Suprapubic skin (tissue), 4 donors: Measurements from ENCODE around the gene PAXX. TPM values are rescaled to one million over a fixed set of nuclear protein-coding genes. Genes with fewer than 3 reads are reported as not detected.

Experiments
- DNase-seq, 2 donors: peaks; one replicate each; pipeline ENCODE4 v3.0.0-alpha.2; 2019; ENCODE audit warnings: low spot score in 2 of 2
- H3K27ac ChIP-seq: fragments of 200-600 bp; sonication (generic); one replicate; pipeline ENCODE4 v1.5.1; 2019
- H3K27me3 ChIP-seq: fragments of 200-600 bp; sonication (generic); one replicate; pipeline ENCODE4 v1.5.1; 2019
- H3K36me3 ChIP-seq: fragments of 200-600 bp; sonication (generic); one replicate; pipeline ENCODE4 v1.5.1; 2019
- H3K4me1 ChIP-seq: fragments of 200-600 bp; sonication (generic); one replicate; pipeline ENCODE4 v1.5.1; 2019
- H3K4me3 ChIP-seq: fragments of 200-600 bp; sonication (generic); one replicate; pipeline ENCODE4 v1.5.1; 2019; ENCODE audit warnings: mild to moderate bottlenecking
- H3K9me3 ChIP-seq: fragments of 200-600 bp; sonication (generic); one replicate; pipeline ENCODE4 v1.5.1; 2019
- EP300 ChIP-seq: sonication (generic); formaldehyde crosslinking; IDR thresholded peaks from one replicate; pipeline ENCODE4 v1.6.1; 2017; ENCODE audit warnings: antibody characterized with exemption
- POLR2A ChIP-seq, 2 donors: fragments of 450-650 bp; IDR thresholded peaks; one replicate each; pipeline ENCODE4 v1.6.1; 2017; ENCODE audit warnings: antibody characterized with exemption in 2 of 2, mild to moderate bottlenecking in 2 of 2, moderate library complexity in 2 of 2
- POLR2AphosphoS5 ChIP-seq, 3 donors: sonication (generic); formaldehyde crosslinking; IDR thresholded peaks; one replicate each; pipeline ENCODE4 v1.6.1; 2017; ENCODE audit warnings: antibody characterized with exemption in 3 of 3
- WGBS: methylation state at CpG from one replicate; pipeline ENCODE4 v1.1.5; 2018; 5-methylcytosine and 5-hydroxymethylcytosine counted together
- total RNA-seq, 4 donors: library from RNA; depleted of rRNA; stranded (reverse); fragments of >200 nt; gene quantifications; one replicate each; pipeline ENCODE4 v1.1.0, GENCODE V29; 2016
- TF ChIP-seq, protein P1 (sequence below), 2 donors: fragments of 200-600 bp in 1 of 2; fragments of 450-650 bp in 1 of 2; sonication (generic) in 1 of 2; IDR thresholded peaks; one replicate each; pipeline ENCODE4 v1.5.1; 2016 to 2019; ENCODE audit warnings: antibody characterized with exemption in 2 of 2, mild to moderate bottlenecking in 1 of 2, moderate library complexity in 1 of 2

The PAXX gene
- total RNA-seq, 4 donors from 2014 or later = 43.2 to 68.6 (median 61.5) TPM

DNA sequence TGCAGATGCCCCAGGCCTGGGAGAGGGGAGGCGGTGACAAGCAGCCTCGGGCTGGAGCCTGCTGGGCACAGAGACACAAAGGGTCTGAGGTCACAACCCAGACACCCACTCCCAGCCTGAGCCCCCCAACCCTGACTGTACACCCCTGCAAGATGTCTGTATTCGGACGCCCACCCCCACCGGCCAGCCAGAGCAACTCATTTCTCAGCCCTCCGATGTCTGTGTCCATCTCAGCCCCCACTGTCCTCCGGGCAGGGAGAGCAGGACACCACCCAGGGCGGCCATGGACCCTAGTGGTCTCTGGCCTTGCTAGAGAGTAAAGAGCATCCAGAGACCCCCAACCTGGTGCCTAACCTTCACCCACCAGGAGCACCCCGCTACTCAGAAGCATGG is 36.3 kb upstream of the PAXX start:
- Histone ChIP-seq H3K4me3 (no peak overlapping the region), H3K36me3 (no peaks in the 10 kb centered on the region), H3K27ac (no peak overlapping the region), H3K9me3 (no peaks in the 10 kb centered on the region), H3K4me1 (peaks cover 16% of the 10 kb centered on the region), H3K27me3 (no peaks in the 10 kb centered on the region)
- WGBS = 83% methylated on average over 4 of the region's 9 CpGs
- DNase-seq = no peak
- TF ChIP-seq, protein P1, sequence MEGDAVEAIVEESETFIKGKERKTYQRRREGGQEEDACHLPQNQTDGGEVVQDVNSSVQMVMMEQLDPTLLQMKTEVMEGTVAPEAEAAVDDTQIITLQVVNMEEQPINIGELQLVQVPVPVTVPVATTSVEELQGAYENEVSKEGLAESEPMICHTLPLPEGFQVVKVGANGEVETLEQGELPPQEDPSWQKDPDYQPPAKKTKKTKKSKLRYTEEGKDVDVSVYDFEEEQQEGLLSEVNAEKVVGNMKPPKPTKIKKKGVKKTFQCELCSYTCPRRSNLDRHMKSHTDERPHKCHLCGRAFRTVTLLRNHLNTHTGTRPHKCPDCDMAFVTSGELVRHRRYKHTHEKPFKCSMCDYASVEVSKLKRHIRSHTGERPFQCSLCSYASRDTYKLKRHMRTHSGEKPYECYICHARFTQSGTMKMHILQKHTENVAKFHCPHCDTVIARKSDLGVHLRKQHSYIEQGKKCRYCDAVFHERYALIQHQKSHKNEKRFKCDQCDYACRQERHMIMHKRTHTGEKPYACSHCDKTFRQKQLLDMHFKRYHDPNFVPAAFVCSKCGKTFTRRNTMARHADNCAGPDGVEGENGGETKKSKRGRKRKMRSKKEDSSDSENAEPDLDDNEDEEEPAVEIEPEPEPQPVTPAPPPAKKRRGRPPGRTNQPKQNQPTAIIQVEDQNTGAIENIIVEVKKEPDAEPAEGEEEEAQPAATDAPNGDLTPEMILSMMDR (IDR thresholded peaks at IDR 0.05) = no peak
- TF ChIP-seq POLR2A (IDR thresholded peaks at IDR 0.05) (no peak), POLR2AphosphoS5 (IDR thresholded peaks at IDR 0.05) (no peak), EP300 (no peak)

DNA sequence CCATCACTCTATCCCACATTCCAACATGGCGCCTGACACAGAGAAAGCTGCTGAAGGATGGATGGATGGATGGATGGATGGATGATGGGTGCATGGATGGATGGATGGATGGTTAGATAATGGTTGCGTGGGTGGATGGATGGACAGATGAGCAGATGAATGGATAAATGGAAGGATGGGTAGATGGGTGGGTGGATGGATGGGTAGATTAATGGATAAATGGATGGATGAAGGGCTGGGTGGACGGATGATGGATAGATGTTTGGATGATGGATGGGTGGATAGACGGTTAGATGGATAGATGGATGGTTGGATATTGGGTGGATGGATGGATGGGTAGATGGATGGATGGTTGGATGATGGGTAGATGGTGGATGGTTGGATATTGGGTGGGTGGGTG is 35.6 kb upstream of the PAXX start:
- H3K27ac ChIP-seq = no peak overlapping the region

DNA sequence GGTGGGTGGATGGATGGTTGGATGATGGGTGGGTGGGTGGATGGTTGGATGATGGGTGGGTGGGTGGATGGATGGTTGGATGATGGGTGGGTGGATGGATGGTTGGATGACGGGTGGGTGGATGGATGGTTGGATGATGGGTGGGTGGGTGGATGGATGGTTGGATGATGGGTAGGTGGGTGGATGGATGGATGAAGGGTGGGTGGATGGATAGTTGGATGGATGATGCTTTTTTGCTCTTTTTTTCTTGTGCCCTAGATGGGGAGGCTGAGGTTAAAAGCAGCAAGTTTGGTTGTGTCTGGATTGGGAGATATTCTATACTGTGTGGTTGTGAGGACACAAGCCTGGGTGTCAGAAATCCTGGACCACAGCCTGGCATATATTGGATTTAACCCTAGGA is 34.8 kb upstream of the PAXX start:
- Histone ChIP-seq H3K27me3 (no peaks in the 10 kb centered on the region), H3K27ac (no peak overlapping the region), H3K36me3 (no peaks in the 10 kb centered on the region), H3K4me1 (peaks cover 23% of the 10 kb centered on the region), H3K9me3 (no peaks in the 10 kb centered on the region), H3K4me3 (no peak overlapping the region)
- no peak for DNase-seq
- TF ChIP-seq EP300 (no peak), POLR2AphosphoS5 (IDR thresholded peaks at IDR 0.05) (no peak), POLR2A (IDR thresholded peaks at IDR 0.05) (no peak)
- TF ChIP-seq, protein P1 (IDR thresholded peaks at IDR 0.05) = no peak
- 90% methylated on average over 1 of the region's 1 CpG for WGBS

More for the DNA sequence above, 35.6 kb upstream of the PAXX start:
- H3K36me3 ChIP-seq = no peaks in the 10 kb centered on the region
- no peaks in the 10 kb centered on the region for H3K27me3 ChIP-seq
- H3K9me3 ChIP-seq = no peaks in the 10 kb centered on the region
- H3K4me1 ChIP-seq = peaks cover 22% of the 10 kb centered on the region
- WGBS = 97% methylated on average over 4 of the region's 4 CpGs
- no peak for DNase-seq
- H3K4me3 ChIP-seq = no peak overlapping the region
- TF ChIP-seq, protein P1 (IDR thresholded peaks at IDR 0.05) = no peak
- no peak for TF ChIP-seq POLR2AphosphoS5 (IDR thresholded peaks at IDR 0.05)
- no peak for TF ChIP-seq EP300
- no peak for TF ChIP-seq POLR2A (IDR thresholded peaks at IDR 0.05)

DNA sequence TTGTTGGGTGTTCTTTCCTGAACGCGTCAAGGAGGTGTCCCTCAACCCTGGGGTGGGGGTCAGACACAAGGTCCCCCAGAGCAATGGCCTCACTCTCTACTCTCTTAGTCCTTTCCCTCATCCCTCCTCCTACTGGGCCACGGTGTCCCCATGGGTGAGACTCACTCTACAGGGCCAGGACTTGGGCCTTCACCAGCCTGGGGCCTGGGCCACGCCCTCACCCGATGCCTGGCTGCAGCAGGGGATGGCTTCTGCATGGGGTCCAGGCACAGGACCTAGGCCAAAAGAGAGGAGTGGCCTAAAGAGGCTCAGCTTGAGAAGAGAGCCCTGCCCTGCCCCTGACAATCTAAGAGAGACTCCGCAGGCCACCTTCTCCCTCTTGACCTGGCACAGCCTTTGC is 34.3 kb upstream of the PAXX start:
- no peaks in the 10 kb centered on the region for H3K27me3 ChIP-seq
- no peak for TF ChIP-seq POLR2AphosphoS5 (IDR thresholded peaks at IDR 0.05)
- no peak for TF ChIP-seq POLR2A (IDR thresholded peaks at IDR 0.05)
- no peak for TF ChIP-seq EP300
- TF ChIP-seq, protein P1 (IDR thresholded peaks at IDR 0.05) = no peak
- no peak overlapping the region for H3K4me3 ChIP-seq
- H3K9me3 ChIP-seq = no peaks in the 10 kb centered on the region
- no peak overlapping the region for H3K27ac ChIP-seq
- no peaks in the 10 kb centered on the region for H3K36me3 ChIP-seq
- peaks cover 20% of the 10 kb centered on the region for H3K4me1 ChIP-seq
- no peak for DNase-seq
- WGBS = 89% methylated on average over 5 of the region's 6 CpGs

DNA sequence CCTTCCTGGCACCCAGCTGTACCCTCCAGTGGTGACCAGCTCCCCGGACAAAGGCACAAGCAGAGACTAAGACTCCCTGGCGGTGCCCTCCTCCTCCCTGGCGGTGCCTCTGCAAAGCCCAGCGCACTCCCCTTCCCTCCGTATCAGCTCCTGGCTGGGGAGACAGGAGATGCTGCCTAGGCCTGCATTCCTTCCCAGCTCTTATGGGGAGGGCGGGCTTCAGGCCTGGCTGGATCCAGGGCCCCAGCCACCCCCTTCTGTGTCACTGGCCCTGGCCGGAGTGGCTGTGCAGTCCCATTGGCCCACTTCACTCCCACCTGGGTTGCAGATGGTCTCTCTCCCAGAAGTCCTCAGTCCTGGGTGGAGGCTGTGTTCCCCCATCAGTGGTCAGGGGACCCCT is 33.7 kb upstream of the PAXX start:
- H3K27ac ChIP-seq = no peak overlapping the region
- 100% methylated on average over 3 of the region's 7 CpGs for WGBS
- no peak for DNase-seq

More for the DNA sequence above, 33.7 kb upstream of the PAXX start:
- Histone ChIP-seq H3K4me3 (no peak overlapping the region), H3K4me1 (peaks cover 20% of the 10 kb centered on the region), H3K9me3 (no peaks in the 10 kb centered on the region), H3K36me3 (no peaks in the 10 kb centered on the region), H3K27me3 (no peaks in the 10 kb centered on the region)
- TF ChIP-seq POLR2A (IDR thresholded peaks at IDR 0.05) (no peak), POLR2AphosphoS5 (IDR thresholded peaks at IDR 0.05) (no peak), EP300 (no peak)
- TF ChIP-seq, protein P1 (IDR thresholded peaks at IDR 0.05) = no peak
